Hepatic stellate cell (primary cell): ENCODE measurements around the gene PIP5K1A.
"Not testable (repeated sequence)": the region's sequence is repeated elsewhere in the genome, so short reads cannot be mapped to it uniquely, and the experiment has no call there.

Experiments used
- DNase-seq: peaks from one replicate; pipeline ENCODE4 v3.0.0; 2011; ENCODE audit warnings: low spot score

Gene PIP5K1A

GRCh38 chr1:151193304-151193703 is 5.0 kb upstream of the PIP5K1A start:
- DNase-seq = no peak

- no peak for DNase-seq
Observed at GRCh38 chr1:151193856-151194255, 4.5 kb upstream of the PIP5K1A start.

- peak; percentile 80 for DNase-seq
Observed at GRCh38 chr1:151194894-151195594, 3.3 kb upstream of the PIP5K1A start.

DNA sequence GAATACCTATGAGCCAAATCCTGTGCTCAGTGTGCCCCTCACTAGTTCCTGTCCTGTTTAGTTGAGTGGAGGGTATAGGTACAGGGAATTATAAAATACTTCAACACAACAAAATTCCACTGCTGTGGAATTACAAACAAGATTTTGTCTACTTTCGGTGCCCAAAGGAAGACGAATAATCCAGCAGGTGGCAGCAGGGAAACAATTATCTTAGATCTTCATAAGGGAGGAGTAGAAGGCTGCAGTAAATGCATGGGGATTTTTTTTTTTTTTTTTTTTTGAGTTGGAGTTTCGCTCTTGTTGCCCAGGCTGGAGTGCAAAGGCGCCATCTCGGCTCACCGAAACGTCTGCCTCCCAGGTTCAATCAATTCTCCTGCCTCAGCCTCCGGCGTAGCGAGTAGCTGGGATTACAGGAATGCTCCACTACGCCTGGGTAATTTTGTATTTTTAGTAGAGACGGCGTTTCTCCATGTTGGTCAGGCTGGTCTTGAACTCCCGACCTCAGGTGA is 2.0 kb upstream of the PIP5K1A start:
- DNase-seq = peak; percentile 64

DNA sequence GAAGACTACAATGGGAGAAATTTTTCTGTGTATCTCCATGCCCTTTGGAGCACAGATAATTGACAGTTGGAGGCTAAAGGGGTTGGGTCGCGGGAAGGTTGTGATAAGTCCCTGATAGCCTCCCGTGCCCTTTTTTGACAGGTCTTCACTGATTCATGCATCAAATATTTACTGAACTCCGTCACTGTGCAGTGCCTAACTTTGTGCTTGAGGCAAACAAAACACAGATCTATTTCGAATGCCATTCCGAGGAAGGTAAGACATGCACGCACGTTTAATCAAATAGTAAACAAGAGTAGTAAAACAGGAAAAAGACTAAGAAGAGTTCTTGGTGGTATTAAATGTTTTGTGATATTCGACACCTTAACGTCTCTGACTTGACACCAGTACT is 494 bp upstream of the PIP5K1A start:
- no peak for DNase-seq

GRCh38 chr1:151199873-151200581 is 1.7 kb downstream of the PIP5K1A start:
- peak; percentile 69 for DNase-seq

- not testable (repeated sequence) for DNase-seq
Observed at GRCh38 chr1:151205381-151205965, 7.1 kb downstream of the PIP5K1A start.

- DNase-seq = no peak
Observed at GRCh38 chr1:151210830-151211229, 12.5 kb downstream of the PIP5K1A start.

DNA sequence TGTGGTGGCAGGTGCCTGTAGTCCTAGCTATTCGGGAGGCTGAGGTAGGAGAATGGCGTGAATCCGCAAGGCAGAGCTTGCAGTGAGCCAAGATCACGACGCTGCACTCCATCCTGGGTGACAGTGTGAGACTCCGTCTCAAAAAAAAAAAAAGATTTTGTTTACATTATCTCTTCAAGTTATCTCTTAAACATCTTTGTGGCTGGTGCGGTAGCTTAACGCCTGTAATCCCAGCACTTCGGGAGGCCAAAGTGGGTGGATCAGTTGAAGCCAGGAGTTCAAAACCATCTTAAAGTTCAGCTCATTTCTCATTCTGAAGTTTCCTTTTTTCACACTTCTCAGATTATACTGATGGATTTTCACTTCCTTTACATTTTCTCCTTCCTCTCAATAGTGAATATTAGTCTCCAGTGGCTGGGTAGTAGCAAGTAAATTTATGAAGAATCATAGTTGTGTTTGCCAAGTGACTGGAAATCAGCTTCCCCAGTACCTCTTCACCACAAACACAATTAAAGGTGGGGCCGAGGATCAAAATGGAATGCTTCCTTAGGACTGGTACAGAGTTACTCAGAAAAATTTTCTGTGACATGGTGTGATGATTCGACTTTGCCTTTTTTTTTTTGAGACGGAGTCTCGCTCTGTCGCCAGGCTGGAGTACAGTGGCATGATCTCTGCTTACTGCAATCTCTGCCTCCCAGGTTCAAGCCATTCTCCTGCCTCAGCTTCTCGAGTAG is 13.8 kb downstream of the PIP5K1A start:
- DNase-seq = no peak

- no peak for DNase-seq
Observed at GRCh38 chr1:151213560-151213959, 15.2 kb downstream of the PIP5K1A start.

GRCh38 chr1:151221616-151222015 is 23.3 kb downstream of the PIP5K1A start:
- DNase-seq = no peak

- no peak for DNase-seq
Observed at GRCh38 chr1:151222130-151222529, 23.8 kb downstream of the PIP5K1A start.

DNA sequence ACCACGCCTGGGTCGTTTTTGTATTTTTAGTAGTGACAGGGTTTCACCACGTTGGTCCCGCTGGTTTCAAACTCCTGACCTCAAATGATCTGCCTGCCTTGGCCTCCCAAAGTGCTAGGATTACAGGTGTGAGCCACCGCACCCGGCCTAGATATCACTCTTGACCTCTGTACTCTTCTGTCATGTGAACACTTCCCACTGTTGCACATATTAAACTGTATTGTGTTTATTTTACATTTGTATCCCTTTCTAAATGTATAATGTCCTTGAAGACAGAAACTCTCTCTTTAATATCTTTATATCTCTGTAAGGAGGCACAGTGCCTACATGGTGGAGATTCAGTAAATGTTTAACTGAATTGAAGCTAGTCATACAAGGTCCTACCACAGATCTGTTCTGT is 36.9 kb downstream of the PIP5K1A start:
- DNase-seq = no peak

DNA sequence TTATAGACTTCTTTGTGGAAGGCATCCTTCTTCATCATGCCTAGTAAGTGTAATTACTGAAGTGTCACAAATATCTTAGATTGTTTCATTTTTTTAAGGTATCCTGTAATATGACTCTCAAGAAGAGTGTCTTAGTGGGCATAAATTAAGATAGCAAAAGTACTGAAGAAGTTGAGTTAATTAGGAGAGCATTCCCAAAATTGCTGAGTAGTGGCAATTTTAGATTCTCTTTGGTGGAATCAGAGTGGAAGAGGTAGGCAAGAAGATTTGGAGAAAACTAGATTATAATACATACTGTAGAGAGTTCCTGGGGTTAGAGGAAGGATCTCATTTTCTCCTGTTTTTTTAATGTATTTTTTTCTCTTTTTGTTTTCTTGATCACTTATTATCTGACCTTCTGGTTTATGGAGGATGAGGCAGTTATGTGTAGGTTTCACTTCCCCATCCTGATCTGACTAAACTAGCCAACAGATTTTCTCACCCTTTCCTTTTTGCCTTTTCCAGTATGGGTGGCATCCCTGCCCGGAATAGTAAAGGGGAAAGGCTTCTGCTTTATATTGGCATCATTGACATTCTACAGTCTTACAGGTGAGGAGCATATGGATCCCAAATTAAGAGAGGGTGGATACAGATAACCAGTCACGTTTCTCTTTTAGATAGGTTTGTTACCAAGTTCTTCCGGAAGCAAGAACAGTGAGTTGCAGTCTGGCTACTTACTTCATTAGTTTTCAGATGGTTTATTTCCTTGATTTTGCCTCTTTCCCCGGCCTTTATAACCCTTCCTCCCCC is 39.5 kb downstream of the PIP5K1A start:
- no peak for DNase-seq

- peak; percentile 83 for DNase-seq
Observed at GRCh38 chr1:151238467-151238739, 40.1 kb downstream of the PIP5K1A start.

GRCh38 chr1:151242442-151242841 is 44.1 kb downstream of the PIP5K1A start:
- no peak for DNase-seq

DNA sequence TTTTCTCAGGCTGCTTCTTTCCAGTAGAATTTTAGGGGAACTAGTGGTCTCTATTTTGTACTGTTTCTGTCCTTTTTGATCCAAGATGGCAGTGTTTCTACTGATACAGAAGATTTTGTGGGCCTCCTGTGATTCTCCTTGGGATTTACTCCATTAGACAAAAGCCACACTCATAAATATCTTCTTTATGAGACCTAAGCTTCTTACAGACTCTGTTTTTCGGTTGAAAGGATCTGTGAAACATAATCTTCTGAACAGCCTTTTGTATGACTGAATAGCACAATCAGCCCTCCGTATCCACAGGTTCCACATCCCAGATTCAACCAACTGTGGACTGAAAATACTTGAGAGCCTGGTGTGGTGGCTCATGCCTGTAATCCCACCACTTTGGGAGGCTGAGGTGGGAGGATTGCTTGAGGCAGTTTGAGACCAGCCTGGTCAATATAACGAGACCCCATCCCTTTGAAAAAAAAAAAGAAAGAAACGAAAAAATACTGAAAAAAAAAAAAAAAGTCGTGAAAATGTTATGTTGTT is 45.4 kb downstream of the PIP5K1A start:
- no peak for DNase-seq

DNA sequence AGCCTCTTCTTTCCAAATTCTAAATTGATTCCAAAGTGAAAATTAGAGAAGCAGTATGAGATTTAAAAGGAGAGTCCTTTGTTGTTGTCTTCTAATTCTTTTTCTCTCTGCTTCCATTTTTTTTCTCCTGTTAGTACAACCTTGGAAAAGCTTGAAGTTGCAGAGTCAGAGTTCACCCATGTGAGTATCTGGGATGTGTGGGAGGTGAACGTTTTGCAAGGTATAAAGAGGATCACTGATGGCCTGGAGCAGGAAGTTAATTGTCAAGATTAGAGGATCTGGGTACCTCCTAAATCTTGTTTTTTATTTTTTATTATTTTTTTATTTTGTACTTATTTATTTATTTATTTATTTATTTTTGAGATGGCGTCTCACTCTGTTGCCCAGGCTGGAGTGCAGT is 48.4 kb downstream of the PIP5K1A start:
- no peak for DNase-seq

DNA sequence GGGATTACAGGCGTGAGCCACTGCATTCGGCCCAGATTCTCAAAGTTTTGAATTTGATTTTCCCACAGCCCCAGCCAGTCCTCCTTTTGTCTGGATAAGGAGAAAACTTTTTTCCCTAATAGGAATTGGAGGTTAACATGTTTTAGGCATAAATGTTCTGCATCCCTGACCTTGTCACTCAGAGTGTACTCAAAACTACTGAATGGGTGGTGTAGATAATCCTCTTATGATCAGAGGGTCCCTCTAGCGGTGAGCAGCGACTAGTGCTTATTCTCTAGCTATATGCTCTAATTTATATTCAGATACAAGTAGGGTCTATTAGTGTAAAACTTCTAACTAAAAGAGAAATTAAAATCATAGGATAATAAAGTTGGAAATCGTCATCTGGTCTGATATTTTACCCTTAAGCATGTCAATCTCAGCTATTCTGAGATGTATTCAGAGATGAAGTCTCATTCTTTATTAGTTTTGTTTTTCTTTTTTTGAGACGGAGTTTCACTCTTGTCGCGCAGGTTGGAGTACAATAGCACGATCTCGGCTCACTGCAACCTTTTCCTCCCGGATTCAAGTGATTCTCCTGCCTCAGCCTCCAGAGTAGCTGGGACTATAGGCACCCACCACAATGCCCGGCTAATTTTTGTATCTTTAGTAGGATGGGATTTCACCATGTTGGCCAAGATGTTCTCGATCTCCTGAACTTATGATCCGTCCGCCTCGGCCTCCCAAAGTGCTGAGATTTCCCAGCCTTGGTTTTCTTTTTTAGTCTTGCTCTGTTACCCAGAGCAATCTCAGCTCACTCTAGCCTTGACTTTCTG is 53.5 kb downstream of the PIP5K1A start:
- peak; percentile 71 for DNase-seq
